ENCODE measurements around the gene TSC22D2. TPM values are rescaled to one million over a fixed set of nuclear protein-coding genes. Genes with fewer than 3 reads are reported as not detected.
"Not testable (repeated sequence)": the region's sequence is repeated elsewhere in the genome, so short reads cannot be mapped to it uniquely, and the experiment has no call there.

TSC22D2 gene
- total and polyA plus RNA-seq, 2 experiments from 2014 or later, result 11.5 to 27.5 TPM

DNA sequence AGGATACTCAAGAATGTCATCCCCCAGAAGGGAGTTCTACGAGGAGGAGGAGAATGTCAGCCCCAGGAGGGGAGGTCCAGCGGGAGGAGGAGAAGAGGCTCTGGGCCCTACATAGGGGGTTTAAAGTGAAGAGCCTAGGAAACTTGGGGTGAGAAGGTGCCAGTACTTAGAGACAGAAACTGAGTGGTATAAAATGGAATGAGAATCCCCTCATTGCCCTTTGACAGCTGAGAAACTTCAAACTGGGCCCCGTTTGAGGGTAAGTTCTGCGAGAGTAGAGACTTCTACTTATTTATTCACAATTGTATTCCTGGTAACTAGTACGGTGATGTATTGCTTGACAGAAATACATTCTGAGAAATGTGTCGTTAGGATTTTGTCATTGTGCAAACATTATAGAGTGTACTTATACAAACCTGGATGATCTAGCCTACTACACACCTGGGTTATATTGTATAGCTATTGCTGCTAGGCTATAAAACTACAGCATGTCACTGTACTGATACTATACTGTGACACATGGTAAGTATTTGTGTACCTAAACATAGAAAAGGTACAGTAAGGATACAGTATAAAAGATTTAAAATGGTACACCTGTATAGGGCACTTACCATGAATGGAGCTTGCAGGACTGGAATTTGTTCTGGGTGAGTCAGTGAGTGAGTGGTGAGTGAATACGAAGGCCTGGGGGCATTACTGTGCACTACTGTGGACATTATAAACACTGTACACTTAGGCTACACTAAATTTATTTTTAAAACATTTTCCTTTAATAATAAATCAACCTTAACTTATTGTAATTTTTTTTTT is 62.0 kb downstream of the TSC22D2 start:
- H3K27me3 ChIP-seq (replicated peaks; ENCODE audit: insufficient read depth), result no peaks in the 10 kb centered on the region
- DNase-seq, result peak; percentile 63
- H3K36me3 ChIP-seq (ENCODE audit: low read depth), result peaks cover 4% of the 10 kb centered on the region; the same call in 1 of the 2 replicates
- in situ Hi-C loops (cut with MboI), result no loop called here
- WGBS, 2 experiments (ENCODE audit: low coverage in 1 of 2, low lambda C conversion rate in 2 of 2, missing lambda C conversion rate in 2 of 2), result 35 to 40% methylated on average over 7 of the region's 7 CpGs
- H3K27ac ChIP-seq, result peak overlapping the region; percentile 67
- peak overlapping the region; percentile 30; the same call in 1 of the 2 replicates for H3K9ac ChIP-seq
- no peaks in the 10 kb centered on the region for H4K20me1 ChIP-seq (ENCODE audit: insufficient read depth)
- TF ChIP-seq EZH2 (IDR thresholded peaks at IDR 0.05; ENCODE audit: insufficient read depth, poor library complexity, severe bottlenecking) (no peak), EZH2phosphoT487 (IDR thresholded peaks at IDR 0.05; ENCODE audit: insufficient read depth, low read depth) (no peak)
- peaks cover 55% of the 10 kb centered on the region for H3F3A ChIP-seq (ENCODE audit: insufficient read depth)
- H3K9me3 ChIP-seq (ENCODE audit: low read depth), result no peaks in the 10 kb centered on the region
- peaks cover 41% of the 10 kb centered on the region for H3K4me1 ChIP-seq (ENCODE audit: insufficient read depth)
- H3K4me3 ChIP-seq, result peak overlapping the region; percentile 43
- no peaks in the 10 kb centered on the region; the same call in 1 of the 2 replicates for H3K79me2 ChIP-seq (ENCODE audit: insufficient read depth)
- H3K4me2 ChIP-seq (ENCODE audit: unreplicated experiment), result peak overlapping the region; percentile 85
- no peaks in the 10 kb centered on the region for H3K9me2 ChIP-seq (ENCODE audit: insufficient read depth)
- H2AFZ ChIP-seq, result no peak overlapping the region

DNA sequence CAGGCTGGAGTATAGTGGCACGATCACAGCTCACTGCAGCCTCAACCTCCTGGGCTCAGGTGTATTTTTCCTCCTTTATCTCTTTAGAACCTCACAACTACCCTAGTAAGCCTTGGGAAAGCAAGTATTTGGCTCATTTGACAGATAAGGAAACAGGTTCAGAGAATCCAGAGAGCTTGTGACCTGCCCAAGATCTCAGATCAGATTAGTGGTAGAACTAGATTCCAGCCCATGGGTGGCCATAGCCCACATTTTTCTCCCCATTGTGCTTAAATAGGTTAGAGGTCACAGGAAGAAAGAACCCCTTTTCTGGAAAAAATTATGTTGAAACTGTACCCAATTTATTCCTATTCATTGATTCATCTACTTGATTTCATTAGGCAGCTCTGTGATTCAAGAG is 64.3 kb downstream of the TSC22D2 start:
- Histone ChIP-seq H3K9ac (no peak overlapping the region), H3K4me1 (ENCODE audit: insufficient read depth) (peaks cover 31% of the 10 kb centered on the region), H3K79me2 (ENCODE audit: insufficient read depth) (no peaks in the 10 kb centered on the region), H3K9me2 (ENCODE audit: insufficient read depth) (no peaks in the 10 kb centered on the region), H2AFZ (no peak overlapping the region), H3K4me2 (ENCODE audit: unreplicated experiment) (no peak overlapping the region), H3F3A (ENCODE audit: insufficient read depth) (peaks cover 36% of the 10 kb centered on the region), H4K20me1 (ENCODE audit: insufficient read depth) (no peaks in the 10 kb centered on the region), H3K4me3 (no peak overlapping the region), H3K36me3 (ENCODE audit: low read depth) (no peaks in the 10 kb centered on the region; the same call in 1 of the 2 replicates), H3K9me3 (ENCODE audit: low read depth) (no peaks in the 10 kb centered on the region), H3K27ac (no peak overlapping the region), H3K27me3 (replicated peaks; ENCODE audit: insufficient read depth) (no peaks in the 10 kb centered on the region)
- TF ChIP-seq EZH2 (IDR thresholded peaks at IDR 0.05; ENCODE audit: insufficient read depth, poor library complexity, severe bottlenecking) (no peak), EZH2phosphoT487 (IDR thresholded peaks at IDR 0.05; ENCODE audit: insufficient read depth, low read depth) (no peak)
- DNase-seq, result no peak
- WGBS, 2 experiments (ENCODE audit: low coverage in 1 of 2, low lambda C conversion rate in 2 of 2, missing lambda C conversion rate in 2 of 2), result 100% methylated on average over 1 of the region's 1 CpG
- in situ Hi-C loops (cut with MboI), result no loop called here

DNA sequence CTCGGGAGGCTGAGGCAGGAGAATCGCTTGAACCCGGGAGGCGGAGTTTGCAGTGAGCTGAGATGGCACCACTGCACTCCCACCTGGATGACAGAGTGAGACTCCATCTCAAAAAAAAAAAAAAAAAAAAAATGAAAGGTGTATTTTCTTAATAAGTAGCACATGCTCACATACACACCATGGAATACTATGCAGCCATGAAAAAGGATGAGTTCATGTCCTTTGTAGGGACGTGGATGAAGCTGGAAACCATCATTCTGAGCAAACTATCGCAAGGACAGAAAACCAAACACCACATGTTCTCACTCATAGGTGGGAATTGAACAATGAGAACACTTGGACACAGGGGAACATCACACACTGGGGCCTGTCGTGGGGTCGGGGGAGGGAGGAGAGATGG is 65.1 kb downstream of the TSC22D2 start:
- H3K27ac ChIP-seq; in situ Hi-C loops (cut with MboI); H2AFZ ChIP-seq; H3K4me2 ChIP-seq (ENCODE audit: unreplicated experiment); H3K27me3 ChIP-seq (replicated peaks; ENCODE audit: insufficient read depth); H3K4me3 ChIP-seq; H3K9me2 ChIP-seq (ENCODE audit: insufficient read depth); H3K9me3 ChIP-seq (ENCODE audit: low read depth); H3K79me2 ChIP-seq (ENCODE audit: insufficient read depth); H3K36me3 ChIP-seq (ENCODE audit: low read depth); DNase-seq; H4K20me1 ChIP-seq (ENCODE audit: insufficient read depth); H3K9ac ChIP-seq: not testable (repeated sequence)
- 94 to 98% methylated on average over 8 of the region's 8 CpGs for WGBS, 2 experiments (ENCODE audit: low coverage in 1 of 2, low lambda C conversion rate in 2 of 2, missing lambda C conversion rate in 2 of 2)
- Histone ChIP-seq H3F3A (ENCODE audit: insufficient read depth) (peaks cover 28% of the 10 kb centered on the region), H3K4me1 (ENCODE audit: insufficient read depth) (peaks cover 24% of the 10 kb centered on the region)

DNA sequence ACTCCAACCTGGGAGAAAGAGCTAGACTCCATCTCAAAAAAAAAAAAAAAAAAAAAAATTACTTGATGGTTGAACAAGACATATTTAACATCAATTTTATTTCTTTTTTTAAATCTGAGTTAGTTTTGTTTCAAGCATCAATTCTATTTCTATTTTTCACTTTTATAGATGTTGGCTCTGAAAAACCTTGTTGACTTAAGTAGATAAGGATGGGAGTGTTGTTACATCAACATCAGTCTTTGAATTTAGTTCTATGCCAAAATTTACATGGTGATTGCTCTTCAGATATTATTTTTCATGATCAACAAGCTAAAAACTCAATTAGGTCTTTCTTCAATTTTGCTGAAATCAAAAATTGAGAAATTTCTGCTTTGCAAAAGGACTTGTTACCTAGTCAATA is 71.3 kb downstream of the TSC22D2 start:
- Histone ChIP-seq H3K9ac (no peak overlapping the region), H2AFZ (no peak overlapping the region), H3K4me3 (no peak overlapping the region), H3K4me1 (ENCODE audit: insufficient read depth) (no peaks in the 10 kb centered on the region), H3K79me2 (ENCODE audit: insufficient read depth) (no peaks in the 10 kb centered on the region), H3F3A (ENCODE audit: insufficient read depth) (no peaks in the 10 kb centered on the region), H3K27ac (no peak overlapping the region), H3K27me3 (replicated peaks; ENCODE audit: insufficient read depth) (no peaks in the 10 kb centered on the region), H4K20me1 (ENCODE audit: insufficient read depth) (no peaks in the 10 kb centered on the region), H3K4me2 (ENCODE audit: unreplicated experiment) (no peak overlapping the region), H3K9me2 (ENCODE audit: insufficient read depth) (no peaks in the 10 kb centered on the region), H3K36me3 (ENCODE audit: low read depth) (no peaks in the 10 kb centered on the region), H3K9me3 (ENCODE audit: low read depth) (no peaks in the 10 kb centered on the region)
- TF ChIP-seq EZH2phosphoT487 (IDR thresholded peaks at IDR 0.05; ENCODE audit: insufficient read depth, low read depth), result no peak
- no peak for TF ChIP-seq EZH2 (IDR thresholded peaks at IDR 0.05; ENCODE audit: insufficient read depth, poor library complexity, severe bottlenecking)
- in situ Hi-C loops (cut with MboI), result no loop called here
- DNase-seq, result no peak

DNA sequence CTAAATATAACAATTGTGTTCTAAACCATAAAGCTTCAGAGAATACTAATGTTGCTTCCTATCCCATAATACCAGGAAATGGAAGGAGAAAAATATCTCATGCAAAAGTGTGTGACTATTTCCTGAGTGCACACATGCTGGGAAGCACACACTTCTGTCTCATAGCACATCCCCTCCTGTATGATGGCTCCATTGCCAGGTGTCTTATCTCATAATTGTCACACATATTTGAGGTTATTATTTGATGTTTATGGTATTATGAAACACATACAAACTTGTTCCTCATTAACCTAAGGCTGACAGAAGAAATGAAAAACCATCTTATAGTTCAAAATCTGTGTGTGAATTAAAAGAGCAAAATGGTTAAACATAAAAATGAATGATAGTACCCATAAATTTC is 72.8 kb downstream of the TSC22D2 start:
- Histone ChIP-seq H2AFZ (no peak overlapping the region), H3K79me2 (ENCODE audit: insufficient read depth) (no peaks in the 10 kb centered on the region), H3K27ac (no peak overlapping the region), H3K9me3 (ENCODE audit: low read depth) (no peaks in the 10 kb centered on the region), H3K9me2 (ENCODE audit: insufficient read depth) (no peaks in the 10 kb centered on the region), H3K27me3 (replicated peaks; ENCODE audit: insufficient read depth) (no peaks in the 10 kb centered on the region), H3K4me1 (ENCODE audit: insufficient read depth) (no peaks in the 10 kb centered on the region), H3K4me3 (no peak overlapping the region), H3K9ac (no peak overlapping the region), H4K20me1 (ENCODE audit: insufficient read depth) (no peaks in the 10 kb centered on the region), H3F3A (ENCODE audit: insufficient read depth) (no peaks in the 10 kb centered on the region), H3K36me3 (ENCODE audit: low read depth) (no peaks in the 10 kb centered on the region), H3K4me2 (ENCODE audit: unreplicated experiment) (no peak overlapping the region)
- TF ChIP-seq EZH2 (IDR thresholded peaks at IDR 0.05; ENCODE audit: insufficient read depth, poor library complexity, severe bottlenecking) (no peak), EZH2phosphoT487 (IDR thresholded peaks at IDR 0.05; ENCODE audit: insufficient read depth, low read depth) (no peak)
- no peak for DNase-seq
- in situ Hi-C loops (cut with MboI), result no loop called here

Measured in GM23248 (cell line).